Measurements from ENCODE around the gene KDM2B. TPM values are rescaled to one million over a fixed set of nuclear protein-coding genes. Genes with fewer than 3 reads are reported as not detected.
"Not testable (repeated sequence)": the region's sequence is repeated elsewhere in the genome, so short reads cannot be mapped to it uniquely, and the experiment has no call there.

KDM2B gene
- total RNA-seq, 1 donor from 2014 or later, result 51.7 TPM

GRCh38 chr12:121596526-121596925, 15.7 kb upstream of the KDM2B start:
- H3K27ac Mint-ChIP-seq, result no peak overlapping the region
- H3K9me3 Mint-ChIP-seq, result no peaks in the 10 kb centered on the region
- DNase-seq (ENCODE audit: extremely low spot score, unreplicated experiment), result no peak
- no peaks in the 10 kb centered on the region for H3K27me3 Mint-ChIP-seq
- no peak for TF ChIP-seq CTCF (conservative IDR thresholded peaks at IDR 0.05)
- no peak overlapping the region for H3K4me3 Mint-ChIP-seq
- H3K4me1 Mint-ChIP-seq (ENCODE audit: unreplicated experiment), result peaks cover 14% of the 10 kb centered on the region
- peaks cover 4% of the 10 kb centered on the region for H3K36me3 Mint-ChIP-seq

- no peak for TF ChIP-seq CTCF (conservative IDR thresholded peaks at IDR 0.05)
- H3K9me3 Mint-ChIP-seq, result no peaks in the 10 kb centered on the region
- no peaks in the 10 kb centered on the region for H3K27me3 Mint-ChIP-seq
- no peak for DNase-seq (ENCODE audit: extremely low spot score, unreplicated experiment)
- peaks cover 4% of the 10 kb centered on the region for H3K36me3 Mint-ChIP-seq
- no peak overlapping the region for H3K4me3 Mint-ChIP-seq
- peaks cover 20% of the 10 kb centered on the region for H3K4me1 Mint-ChIP-seq (ENCODE audit: unreplicated experiment)
- H3K27ac Mint-ChIP-seq, result no peak overlapping the region
These were observed 14.7 kb upstream of the KDM2B start for GRCh38 chr12:121595520-121595919.

- Mint-ChIP-seq H3K36me3 (peaks cover 4% of the 10 kb centered on the region), H3K27ac (peak overlapping the region; percentile 30), H3K4me3 (peak overlapping the region; percentile 21), H3K9me3 (no peaks in the 10 kb centered on the region), H3K4me1 (ENCODE audit: unreplicated experiment) (peaks cover 18% of the 10 kb centered on the region), H3K27me3 (no peaks in the 10 kb centered on the region)
- DNase-seq (ENCODE audit: extremely low spot score, unreplicated experiment), result no peak
- no peak for TF ChIP-seq CTCF (conservative IDR thresholded peaks at IDR 0.05)
These were observed 11.5 kb upstream of the KDM2B start for GRCh38 chr12:121592320-121592719.

GRCh38 chr12:121590476-121591143, 9.8 kb upstream of the KDM2B start:
- H3K9me3 Mint-ChIP-seq, result no peaks in the 10 kb centered on the region
- H3K4me1 Mint-ChIP-seq (ENCODE audit: unreplicated experiment), result peaks cover 18% of the 10 kb centered on the region
- no peaks in the 10 kb centered on the region for H3K27me3 Mint-ChIP-seq
- TF ChIP-seq CTCF (conservative IDR thresholded peaks at IDR 0.05), result no peak
- H3K4me3 Mint-ChIP-seq, result peak overlapping the region; percentile 81
- no peak for DNase-seq (ENCODE audit: extremely low spot score, unreplicated experiment)
- H3K36me3 Mint-ChIP-seq, result peaks cover under 1% of the 10 kb centered on the region
- H3K27ac Mint-ChIP-seq, result peak overlapping the region; percentile 69

- H3K4me3 Mint-ChIP-seq; H3K27me3 Mint-ChIP-seq; DNase-seq (ENCODE audit: extremely low spot score, unreplicated experiment); H3K9me3 Mint-ChIP-seq; H3K27ac Mint-ChIP-seq; H3K36me3 Mint-ChIP-seq: not testable (repeated sequence)
- peaks cover 23% of the 10 kb centered on the region for H3K4me1 Mint-ChIP-seq (ENCODE audit: unreplicated experiment)
These were observed 4.1 kb upstream of the KDM2B start for GRCh38 chr12:121584885-121585284.

- not testable (repeated sequence) for H3K27ac Mint-ChIP-seq; H3K4me3 Mint-ChIP-seq; H3K27me3 Mint-ChIP-seq; H3K9me3 Mint-ChIP-seq; DNase-seq (ENCODE audit: extremely low spot score, unreplicated experiment); H3K36me3 Mint-ChIP-seq
- peaks cover 23% of the 10 kb centered on the region for H3K4me1 Mint-ChIP-seq (ENCODE audit: unreplicated experiment)
These were observed 2.5 kb upstream of the KDM2B start for GRCh38 chr12:121583334-121583661.

Data from type B pancreatic cell (in vitro differentiated cells).